ENCODE data around the gene UGT3A2.

- no peak for TF ChIP-seq CTCF (IDR thresholded peaks at IDR 0.05)
- TF ChIP-seq POLR2A (IDR thresholded peaks at IDR 0.05): no peak
Measured at GRCh38 chr5:36052538-36052937, 14.1 kb downstream of the UGT3A2 start.

Measured in Peyer's patch (tissue), 4 donors.